Coronary artery (tissue), 2 donors: Measurements from ENCODE around the gene NFYC.

Source experiments
- DNase-seq: peaks from one replicate; pipeline ENCODE4 v3.0.0-alpha.2; 2017; ENCODE audit warnings: low spot score
- H3K27ac ChIP-seq, 2 donors: fragments of 200-600 bp; sonication (generic); one replicate each; pipeline ENCODE4 v1.5.1; 2016 to 2019
- H3K4me3 ChIP-seq: fragments of 200-600 bp; sonication (generic); 2 replicates; pipeline ENCODE4 v1.5.1; 2016; ENCODE audit warnings: mild to moderate bottlenecking, moderate library complexity
- TF ChIP-seq, protein P1 (sequence below): fragments of 200-600 bp; sonication (generic); IDR thresholded peaks from one replicate; pipeline ENCODE4 v1.5.1; 2019; ENCODE audit warnings: antibody characterized with exemption

The NFYC gene

DNA sequence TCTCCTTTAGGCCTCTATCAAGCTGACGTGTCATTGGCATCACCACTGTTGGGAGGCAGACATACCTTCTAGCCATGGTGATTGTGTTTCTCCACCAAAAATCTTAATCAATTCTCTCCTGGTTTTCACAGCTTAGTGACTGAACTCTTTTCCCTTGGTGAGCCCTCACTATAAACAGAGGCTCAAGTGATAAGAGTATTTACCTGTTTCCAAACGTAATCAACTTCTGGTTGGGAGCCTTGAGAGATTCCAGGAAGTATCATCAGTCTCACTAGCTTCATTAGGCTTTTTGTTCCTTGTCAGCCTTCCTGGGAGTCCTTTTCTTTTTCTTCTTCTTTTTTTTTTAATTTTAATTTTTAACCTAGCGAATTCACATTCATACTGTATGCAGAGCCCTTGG lies 58.3 kb downstream of the NFYC start:
- TF ChIP-seq, protein P1, sequence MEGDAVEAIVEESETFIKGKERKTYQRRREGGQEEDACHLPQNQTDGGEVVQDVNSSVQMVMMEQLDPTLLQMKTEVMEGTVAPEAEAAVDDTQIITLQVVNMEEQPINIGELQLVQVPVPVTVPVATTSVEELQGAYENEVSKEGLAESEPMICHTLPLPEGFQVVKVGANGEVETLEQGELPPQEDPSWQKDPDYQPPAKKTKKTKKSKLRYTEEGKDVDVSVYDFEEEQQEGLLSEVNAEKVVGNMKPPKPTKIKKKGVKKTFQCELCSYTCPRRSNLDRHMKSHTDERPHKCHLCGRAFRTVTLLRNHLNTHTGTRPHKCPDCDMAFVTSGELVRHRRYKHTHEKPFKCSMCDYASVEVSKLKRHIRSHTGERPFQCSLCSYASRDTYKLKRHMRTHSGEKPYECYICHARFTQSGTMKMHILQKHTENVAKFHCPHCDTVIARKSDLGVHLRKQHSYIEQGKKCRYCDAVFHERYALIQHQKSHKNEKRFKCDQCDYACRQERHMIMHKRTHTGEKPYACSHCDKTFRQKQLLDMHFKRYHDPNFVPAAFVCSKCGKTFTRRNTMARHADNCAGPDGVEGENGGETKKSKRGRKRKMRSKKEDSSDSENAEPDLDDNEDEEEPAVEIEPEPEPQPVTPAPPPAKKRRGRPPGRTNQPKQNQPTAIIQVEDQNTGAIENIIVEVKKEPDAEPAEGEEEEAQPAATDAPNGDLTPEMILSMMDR = no peak
- Histone ChIP-seq H3K27ac (no peak overlapping the region), H3K4me3 (no peak overlapping the region)
- no peak for DNase-seq

DNA sequence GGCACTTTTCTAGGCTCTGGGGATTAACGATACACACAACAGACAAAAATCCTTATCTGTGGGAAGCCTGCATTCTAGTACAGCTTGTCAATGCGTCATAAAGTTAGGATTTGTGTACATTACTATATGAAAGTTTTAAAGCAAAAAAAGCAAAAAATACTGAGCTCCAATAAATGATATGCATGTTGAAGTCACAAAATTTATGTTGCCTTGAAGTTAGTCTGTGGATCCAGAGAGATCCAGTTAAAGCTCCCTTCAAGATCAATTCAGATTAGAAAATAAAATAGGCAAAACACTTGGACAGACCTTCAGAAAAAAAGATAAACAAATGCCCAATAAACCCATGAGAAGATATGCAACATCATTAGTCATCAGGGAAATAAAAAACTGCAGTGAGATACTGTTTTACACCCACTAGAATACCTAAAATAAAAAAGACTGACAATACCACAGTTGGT lies 59.0 kb downstream of the NFYC start:
- H3K4me3 ChIP-seq = no peak overlapping the region
- DNase-seq = no peak
- TF ChIP-seq, protein P1 = no peak
- H3K27ac ChIP-seq = no peak overlapping the region

DNA sequence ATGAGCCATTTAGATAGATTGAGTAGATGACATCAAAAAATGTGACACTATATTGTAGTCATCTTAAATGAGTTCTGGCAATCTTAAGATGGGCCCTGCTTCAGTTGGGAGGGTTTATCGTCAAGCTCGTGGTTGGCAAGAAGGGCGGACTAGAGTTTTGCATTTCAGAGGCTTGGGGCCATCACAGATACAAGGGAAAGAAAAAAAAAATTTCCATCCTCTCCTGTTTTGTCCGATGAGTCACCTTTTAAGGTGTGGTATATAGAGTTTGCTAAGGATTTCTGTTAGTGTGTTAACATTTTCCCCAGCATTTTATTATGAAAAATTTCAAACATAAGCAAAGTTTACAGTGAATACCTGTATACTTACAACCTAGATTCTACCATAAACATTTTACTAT lies 60.3 kb downstream of the NFYC start:
- no peak for DNase-seq
- Histone ChIP-seq H3K4me3 (no peak overlapping the region), H3K27ac (no peak overlapping the region)
- TF ChIP-seq, protein P1 = no peak

DNA sequence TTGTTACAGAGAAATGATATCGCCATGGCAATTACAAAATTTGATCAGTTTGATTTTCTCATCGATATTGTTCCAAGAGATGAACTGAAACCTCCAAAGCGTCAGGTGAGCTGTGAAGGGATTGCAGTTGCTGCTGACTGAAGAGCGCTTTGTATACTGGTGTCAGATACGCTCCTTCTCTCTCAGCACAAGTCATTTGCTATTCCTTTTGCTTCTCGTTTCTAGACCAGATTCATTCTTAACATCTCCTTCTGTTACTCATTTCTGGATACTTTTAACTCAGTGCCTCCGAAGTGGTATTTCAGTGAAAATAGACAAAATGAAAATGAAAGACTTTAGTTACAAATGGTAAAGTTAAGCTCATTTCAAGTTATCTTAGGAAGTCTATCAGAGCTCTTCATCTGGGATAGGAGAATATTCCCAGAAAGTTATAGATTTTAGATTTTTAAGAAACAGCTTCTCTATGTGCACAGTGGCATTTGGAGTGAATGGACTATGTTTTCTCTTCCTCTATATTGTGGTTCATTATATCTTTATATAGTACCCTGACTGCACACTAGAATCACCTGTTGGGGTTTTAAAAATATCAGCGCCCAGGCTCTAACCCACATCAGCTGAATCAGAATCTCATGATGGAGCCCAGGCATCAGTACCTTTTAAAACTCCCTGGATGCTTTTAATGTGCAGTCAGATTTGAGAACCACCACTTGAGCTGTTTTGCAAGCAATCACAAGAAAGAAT lies 61.8 kb downstream of the NFYC start:
- Histone ChIP-seq H3K27ac (no peak overlapping the region), H3K4me3 (no peak overlapping the region)
- TF ChIP-seq, protein P1 = no peak
- DNase-seq = no peak

DNA sequence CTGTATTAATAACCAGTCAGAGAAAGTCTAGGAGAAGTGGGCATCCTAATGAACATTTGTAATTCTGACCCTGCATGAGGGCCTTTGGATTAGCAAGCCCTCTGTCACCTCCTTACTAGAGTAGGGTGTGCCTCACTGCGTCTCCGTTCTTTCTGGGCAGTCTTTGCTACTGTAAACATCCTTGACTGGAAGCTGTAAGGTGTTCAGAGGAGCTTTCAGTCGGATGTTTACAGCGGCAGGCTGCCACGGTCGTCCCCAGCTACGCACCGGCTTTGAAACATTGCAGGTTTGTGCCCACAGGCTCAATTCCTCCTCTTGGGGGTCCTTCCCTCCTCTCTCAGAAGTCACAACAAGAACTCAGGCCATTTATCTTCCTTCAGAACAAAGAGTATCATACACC lies 62.7 kb downstream of the NFYC start:
- TF ChIP-seq, protein P1 = no peak
- H3K27ac ChIP-seq = no peak overlapping the region
- no peak overlapping the region for H3K4me3 ChIP-seq
- peak; percentile 40 for DNase-seq

DNA sequence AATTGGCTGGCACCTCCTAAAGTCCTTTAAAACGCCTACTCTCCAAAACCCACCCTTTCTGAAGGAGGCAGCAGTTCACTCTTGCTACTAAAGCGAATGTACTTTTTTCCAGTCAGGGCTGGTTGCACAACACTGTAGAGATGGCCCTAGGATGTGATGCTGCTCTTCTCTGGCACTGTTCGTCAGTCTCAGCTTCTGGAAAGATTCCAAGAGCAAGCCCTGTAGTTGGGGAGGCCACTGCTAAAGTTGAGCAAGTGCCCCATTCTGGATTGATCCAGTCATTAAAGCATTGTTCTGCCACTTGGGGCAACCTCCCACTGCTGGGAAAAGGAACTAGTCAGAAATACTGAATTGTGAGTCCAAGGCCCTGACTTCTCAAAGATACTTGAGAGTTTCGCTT lies 63.6 kb downstream of the NFYC start:
- TF ChIP-seq, protein P1 = no peak
- no peak for DNase-seq
- Histone ChIP-seq H3K4me3 (no peak overlapping the region), H3K27ac (no peak overlapping the region)

DNA sequence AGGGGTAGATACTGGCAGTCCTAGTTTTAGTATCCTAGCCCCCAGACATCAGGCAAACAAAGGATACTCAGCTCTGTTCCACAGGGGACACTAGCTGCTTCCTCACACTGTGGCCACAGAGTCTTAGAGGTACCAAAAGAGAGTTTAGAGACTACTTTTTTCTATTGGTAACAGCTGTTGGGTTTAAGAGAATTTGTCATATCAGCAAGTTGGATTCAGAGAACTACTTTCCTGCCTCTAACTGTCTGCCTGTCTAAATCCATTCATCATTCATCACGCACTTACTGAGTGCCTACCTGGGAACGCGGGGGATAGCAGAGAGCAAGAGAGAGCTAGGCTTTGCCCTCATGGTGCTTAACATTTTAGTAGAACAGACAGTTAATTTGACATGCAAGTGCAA lies 65.0 kb downstream of the NFYC start:
- no peak overlapping the region for H3K27ac ChIP-seq
- TF ChIP-seq, protein P1 = no peak
- H3K4me3 ChIP-seq = no peak overlapping the region
- no peak for DNase-seq
